Putamen (tissue), 1 donor: Measurements from ENCODE around the gene STON2.
"Not testable (repeated sequence)": the region's sequence is repeated elsewhere in the genome, so short reads cannot be mapped to it uniquely, and the experiment has no call there.

Experiments
- DNase-seq: peaks from one replicate; pipeline ENCODE4 v3.0.0-alpha.2; 2016; ENCODE audit warnings: low spot score

The STON2 gene

DNA sequence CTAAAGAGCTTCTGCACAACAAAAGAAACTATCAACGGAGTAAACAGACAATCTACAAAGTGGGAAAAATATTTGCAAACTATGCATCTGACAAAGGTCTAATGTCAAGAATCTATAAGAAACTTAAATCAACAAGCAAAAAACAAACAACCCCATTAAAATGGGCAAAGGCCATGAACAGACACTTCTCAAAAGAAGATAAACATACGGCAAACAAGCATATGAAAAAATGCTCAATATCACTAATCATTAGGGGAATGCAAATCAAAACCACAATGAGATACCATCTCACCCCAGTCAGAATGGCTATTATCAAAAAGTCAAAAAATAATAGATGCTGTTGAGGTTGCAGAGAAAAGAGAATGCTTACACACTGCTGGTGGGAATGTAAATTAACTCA is 20.1 kb downstream of the STON2 start:
- not testable (repeated sequence) for DNase-seq

GRCh38 chr14:81371802-81372201 is 28.3 kb downstream of the STON2 start:
- no peak for DNase-seq

DNA sequence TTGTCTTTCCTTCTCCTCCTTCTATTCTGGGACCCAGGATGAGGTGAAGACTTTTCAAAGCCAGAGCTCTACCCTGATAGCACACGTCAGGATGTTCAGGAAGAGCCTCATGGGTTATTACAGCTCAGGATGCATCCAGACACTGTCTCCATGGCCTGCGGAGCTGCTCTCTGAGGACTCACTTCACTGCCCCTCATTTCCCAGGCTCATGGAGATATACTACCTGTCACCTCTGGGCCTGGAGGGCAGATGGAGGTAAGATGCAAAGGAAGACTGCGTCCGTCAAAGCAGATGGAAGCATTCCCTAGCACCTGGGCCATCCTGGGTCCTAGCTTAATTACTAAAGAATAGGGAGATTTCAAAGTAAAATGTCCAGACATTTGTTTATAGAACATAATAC is 32.6 kb downstream of the STON2 start:
- no peak for DNase-seq

DNA sequence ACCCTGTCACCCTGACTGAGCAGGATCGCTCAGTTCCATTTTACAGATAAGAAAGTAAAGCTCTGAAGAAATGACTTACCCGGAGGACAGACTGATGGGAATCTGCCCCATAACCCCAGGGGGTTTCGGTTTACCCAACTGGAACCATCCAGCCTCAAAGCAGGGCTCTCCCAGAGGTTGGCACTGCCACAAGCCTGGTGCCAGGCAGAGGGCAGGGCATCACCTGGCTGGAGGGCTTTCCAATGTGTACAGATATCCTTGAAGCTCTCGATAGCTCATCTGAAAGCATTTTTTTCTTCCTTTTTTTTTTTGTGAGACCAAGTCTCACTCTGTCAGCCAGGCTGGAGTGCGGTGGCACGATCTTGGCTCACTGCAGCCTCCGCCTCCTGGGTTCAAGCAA is 33.2 kb downstream of the STON2 start:
- no peak for DNase-seq

DNA sequence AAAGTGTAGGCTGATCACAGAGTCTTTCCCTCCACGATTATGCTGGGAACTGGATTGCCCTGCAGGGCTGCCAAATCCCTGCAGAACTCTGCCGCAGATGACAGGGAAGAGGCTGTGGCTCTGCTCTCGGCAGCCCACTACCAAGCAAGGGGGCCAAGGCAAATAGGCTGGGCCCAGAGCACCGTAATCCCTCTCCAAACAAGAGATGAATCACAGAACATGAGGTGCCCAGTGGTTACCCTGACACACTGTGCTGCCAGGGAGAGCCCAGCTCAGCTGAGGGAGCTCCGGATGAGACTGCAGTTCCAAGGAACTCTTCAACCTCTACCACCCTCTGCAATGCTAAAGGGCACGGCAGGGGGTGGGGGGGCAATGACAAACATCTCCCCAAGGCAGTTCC is 33.9 kb downstream of the STON2 start:
- no peak for DNase-seq

- no peak for DNase-seq
Observed at GRCh38 chr14:81363746-81364378, 36.3 kb downstream of the STON2 start.

DNA sequence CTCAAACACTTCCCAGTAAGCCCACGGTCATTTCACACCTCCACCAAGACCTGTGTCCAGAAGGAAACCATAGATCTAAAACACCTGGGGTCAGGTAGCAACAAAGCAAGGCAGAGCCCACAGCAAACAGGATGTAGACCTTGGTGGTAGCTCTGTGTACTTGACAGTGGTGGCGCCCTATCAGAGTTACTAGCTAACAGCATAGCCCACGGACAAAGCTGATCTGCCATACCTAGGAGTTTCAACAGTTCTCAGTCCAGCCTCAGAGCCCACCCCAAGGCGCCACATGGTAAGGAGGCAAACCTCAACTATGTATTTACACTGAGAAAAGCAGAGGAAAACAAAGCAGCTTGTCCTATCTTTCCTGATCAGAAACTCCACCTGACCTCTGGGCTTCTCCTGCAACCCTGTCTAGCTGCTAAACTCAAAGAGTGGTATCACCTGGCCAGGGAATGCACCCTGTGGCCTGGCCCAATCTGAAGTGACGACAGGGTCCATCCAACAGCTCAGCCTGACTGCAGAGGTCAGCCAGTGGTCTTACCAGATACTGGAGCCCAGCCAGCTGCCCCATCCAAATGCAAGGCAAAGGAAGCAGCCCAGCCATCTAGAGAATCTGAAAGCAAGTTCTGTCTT is 46.3 kb downstream of the STON2 start:
- no peak for DNase-seq

GRCh38 chr14:81352413-81352812 is 47.7 kb downstream of the STON2 start:
- no peak for DNase-seq

- DNase-seq, result no peak
Observed at GRCh38 chr14:81351205-81351604, 48.9 kb downstream of the STON2 start.

DNA sequence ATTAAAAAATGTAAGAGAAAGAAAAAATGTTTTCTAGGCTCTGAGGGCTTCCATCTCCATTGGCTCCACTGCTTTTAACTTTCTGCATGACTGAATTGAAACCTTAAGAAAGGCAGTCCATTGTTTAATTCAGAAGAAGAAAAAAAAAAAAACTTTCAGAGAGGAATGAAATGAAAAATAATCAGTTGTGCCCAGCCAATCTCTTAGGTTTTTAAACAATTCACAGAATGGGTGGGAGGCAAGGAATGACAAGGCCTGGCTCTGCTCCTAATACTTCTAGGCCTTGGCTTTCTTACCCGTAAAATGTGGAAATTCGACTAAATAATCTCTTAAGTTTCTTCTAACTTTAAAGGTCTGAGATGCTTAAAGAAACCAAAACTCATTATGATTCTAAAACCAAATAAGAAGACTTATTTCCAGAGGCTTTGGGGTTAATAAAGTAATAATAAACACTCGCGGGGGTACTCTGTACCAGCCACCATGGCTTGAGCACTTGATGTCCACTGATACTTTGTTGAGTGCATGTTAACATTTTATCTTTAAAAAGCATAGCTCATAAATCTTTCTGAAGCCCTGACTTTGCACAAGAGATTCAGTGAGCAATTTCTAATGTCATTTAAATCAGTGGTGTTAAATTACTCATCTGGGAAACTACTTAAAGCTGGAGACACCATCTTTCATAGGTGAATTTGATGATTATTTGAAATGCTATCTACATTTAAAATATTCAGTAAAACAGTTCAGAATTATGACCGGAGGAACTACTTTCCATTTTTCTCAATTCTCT is 49.6 kb downstream of the STON2 start:
- DNase-seq, result no peak

DNA sequence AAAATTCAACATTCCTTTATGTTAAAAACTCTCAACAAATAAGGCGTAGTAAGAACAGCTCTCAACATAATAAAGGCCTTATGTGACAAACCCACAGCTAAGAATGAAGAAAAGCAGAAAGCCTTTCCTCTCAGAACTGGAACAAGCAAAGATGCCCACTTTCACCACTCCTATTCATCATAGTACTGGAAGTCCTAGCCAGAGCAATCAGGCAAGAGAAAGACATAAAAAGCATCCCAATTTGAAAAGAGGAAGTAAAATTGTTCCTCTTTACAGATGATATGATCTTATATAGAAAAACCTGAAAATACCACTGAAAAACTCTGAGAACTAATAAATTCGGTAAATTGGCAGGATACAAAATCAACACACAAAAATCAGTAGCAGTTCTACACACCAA is 52.1 kb downstream of the STON2 start:
- no peak for DNase-seq

- DNase-seq, result no peak
Observed at GRCh38 chr14:81345781-81346180, 54.3 kb downstream of the STON2 start.

DNA sequence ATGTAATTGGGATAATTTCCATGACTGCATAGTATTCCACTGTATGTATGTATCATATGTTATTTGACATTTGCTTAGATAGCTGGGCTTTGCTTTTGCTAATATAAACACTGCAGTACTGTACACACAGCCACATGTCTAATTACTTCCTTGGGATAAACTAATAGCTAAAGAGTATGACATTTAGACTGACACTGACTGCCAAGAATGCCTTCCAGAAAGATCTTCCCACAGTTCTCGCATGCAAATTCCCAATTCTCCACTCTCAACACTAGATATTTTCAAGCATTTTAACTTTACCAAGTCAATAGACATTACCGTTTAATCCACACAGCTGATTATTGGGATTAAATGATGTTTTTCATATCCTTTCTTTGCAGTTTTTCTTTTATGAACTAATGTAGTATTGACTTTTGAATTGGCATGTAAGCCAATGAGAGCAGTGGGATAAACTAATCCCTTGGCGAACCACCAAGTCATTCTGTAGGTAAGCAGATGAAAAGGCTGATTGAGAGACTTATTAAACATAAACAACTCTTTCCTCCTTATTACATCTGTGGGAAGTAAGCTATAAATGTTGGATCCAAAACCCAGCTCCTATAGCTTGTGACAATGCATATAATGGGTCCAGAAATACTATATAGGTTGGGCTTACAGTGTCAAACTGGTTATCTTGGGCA is 55.5 kb downstream of the STON2 start:
- DNase-seq, result no peak

DNA sequence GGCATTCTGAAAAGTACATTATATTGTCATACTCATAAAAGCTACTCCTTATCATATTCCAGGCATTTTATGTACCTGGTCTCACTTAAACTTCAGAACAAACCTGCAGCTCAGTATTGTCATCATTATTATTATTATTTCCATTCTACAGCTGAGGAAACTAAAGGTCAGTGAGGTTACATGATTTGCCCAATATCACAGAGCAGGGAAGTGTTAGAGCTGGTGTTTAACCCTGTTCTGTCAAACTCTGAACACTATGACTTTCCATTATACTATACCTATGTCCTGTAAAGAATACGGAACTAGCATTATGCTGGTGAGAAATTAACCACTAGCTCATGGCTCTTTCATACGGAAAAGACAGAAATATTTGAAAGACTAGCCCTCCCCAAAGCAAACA is 56.4 kb downstream of the STON2 start:
- DNase-seq, result no peak

- peak; percentile 55 for DNase-seq
Observed at GRCh38 chr14:81342850-81343580, 57.1 kb downstream of the STON2 start.

GRCh38 chr14:81341781-81342180 is 58.3 kb downstream of the STON2 start:
- DNase-seq, result no peak

DNA sequence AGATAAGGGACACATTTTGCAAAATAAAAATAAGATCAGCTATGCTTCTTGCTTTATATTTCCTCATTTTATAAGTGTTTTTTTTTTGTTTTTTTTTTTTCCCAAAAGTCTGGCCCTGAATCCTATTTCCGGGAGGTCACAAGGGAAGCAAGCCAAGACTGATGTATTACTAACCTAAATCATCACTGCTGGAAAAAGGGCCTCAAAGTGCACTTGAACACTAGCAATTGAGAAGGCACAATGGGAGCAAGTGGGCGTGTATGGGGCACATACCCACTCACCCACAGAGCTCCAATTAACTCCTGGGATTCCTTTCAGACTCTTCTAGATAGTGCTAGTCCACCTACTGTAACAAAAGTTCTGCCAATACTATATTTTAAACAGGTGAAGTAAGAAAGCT is 58.8 kb downstream of the STON2 start:
- no peak for DNase-seq

GRCh38 chr14:81340201-81340600 is 59.9 kb downstream of the STON2 start:
- no peak for DNase-seq

- no peak for DNase-seq
Observed at GRCh38 chr14:81337073-81337472, 63.1 kb downstream of the STON2 start.

DNA sequence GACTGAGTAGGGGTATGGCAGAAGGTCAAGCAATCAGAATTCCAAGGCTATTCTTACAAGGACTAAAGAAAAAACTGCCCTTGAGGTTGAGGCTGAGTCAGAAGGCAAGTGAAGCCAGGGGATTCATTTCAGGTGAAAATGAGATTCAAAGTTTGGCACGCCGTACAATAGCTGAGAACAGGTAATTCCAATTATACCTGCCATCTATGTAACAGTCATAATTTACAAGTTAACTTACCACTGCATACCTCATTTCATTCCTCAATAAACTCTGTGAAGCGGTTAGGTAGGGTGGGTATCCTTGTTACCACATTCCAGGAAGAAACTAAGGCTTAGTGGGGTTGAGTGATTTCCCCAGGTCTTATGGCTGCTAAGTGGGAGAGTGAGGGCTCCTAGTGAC is 64.1 kb downstream of the STON2 start:
- DNase-seq, result no peak

- no peak for DNase-seq
Observed at GRCh38 chr14:81332725-81333124, 67.4 kb downstream of the STON2 start.
